ENCODE results near the gene SPATC1L.
"Not testable (repeated sequence)": the region's sequence is repeated elsewhere in the genome, so short reads cannot be mapped to it uniquely, and the experiment has no call there.

The SPATC1L gene

DNA sequence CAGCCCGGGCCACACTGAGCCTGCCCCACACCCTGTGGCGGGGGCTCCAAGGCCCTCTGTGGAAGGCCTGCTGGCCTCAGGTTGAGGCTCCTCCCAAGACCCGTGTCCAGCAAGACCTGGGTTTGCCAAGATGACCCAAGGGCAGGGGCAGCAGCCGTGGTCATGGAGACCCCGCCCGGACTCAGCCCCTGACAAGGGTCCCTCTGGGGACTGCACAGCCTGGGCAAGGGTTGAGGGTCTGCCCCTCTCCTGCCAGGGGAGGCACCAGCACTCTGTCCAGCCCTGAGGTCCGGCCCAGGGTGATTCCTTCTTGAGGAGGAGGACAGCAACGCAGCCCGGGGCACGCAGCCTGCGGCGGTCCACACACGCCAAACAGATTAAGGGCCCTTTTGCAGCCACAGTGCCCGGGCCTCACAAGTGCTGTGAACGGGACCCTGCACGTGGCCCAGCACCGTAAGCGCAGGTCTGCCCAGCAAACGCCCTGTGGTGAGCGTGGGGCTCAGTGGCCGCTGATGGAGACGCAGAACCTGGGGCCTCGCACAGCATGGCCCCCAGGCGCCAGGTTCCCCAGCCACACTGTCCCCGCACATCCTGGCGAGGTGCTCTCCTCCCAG, 3.4 kb downstream of the SPATC1L start:
- Histone ChIP-seq H3K36me3 (ENCODE audit: control insufficient read depth, insufficient read depth, low read length) (no peaks in the 10 kb centered on the region), H3K9ac (ENCODE audit: low read length) (no peak overlapping the region), H3K4me3 (ENCODE audit: low read length) (no peak overlapping the region), H3K4me1 (ENCODE audit: control insufficient read depth, insufficient read depth, low read length) (no peaks in the 10 kb centered on the region), H3K27ac (ENCODE audit: low read depth, low read length) (no peak overlapping the region), H3K27me3 (ENCODE audit: control insufficient read depth, insufficient read depth, low read length) (no peaks in the 10 kb centered on the region)

DNA sequence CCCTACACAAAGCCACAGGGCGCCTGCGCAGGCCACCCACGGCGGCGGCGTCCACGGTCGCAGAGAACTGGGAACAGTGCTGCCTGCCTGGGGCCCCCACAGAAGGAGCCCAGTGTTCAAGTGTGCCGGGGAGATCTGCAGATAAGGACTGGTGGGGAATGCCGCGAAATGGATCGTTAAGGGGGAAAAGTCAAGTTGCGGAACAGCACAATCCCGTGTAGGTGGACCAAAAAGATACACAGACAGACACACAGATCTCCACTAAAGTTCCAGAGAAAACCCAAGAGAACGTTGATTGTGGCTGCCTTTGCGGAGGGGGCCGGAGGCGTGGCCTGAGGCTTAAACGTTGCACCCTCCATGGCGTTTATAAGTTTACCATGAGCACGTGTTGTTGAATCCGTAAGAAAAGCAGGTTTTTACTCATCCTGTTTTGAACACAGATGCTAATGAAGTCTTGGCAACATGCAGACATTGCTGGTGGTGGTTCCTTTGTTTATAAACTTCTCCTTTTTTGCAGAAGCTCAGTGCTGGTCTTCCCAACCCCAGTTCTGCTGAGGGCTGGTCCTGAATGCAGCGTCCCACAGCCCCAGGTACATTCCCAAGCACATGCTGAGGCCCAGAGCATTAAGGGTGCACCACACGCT, 4.1 kb downstream of the SPATC1L start:
- Histone ChIP-seq H3K27me3 (ENCODE audit: control insufficient read depth, insufficient read depth, low read length) (no peaks in the 10 kb centered on the region), H3K9ac (ENCODE audit: low read length) (no peak overlapping the region), H3K4me1 (ENCODE audit: control insufficient read depth, insufficient read depth, low read length) (no peaks in the 10 kb centered on the region), H3K27ac (ENCODE audit: low read depth, low read length) (no peak overlapping the region), H3K36me3 (ENCODE audit: control insufficient read depth, insufficient read depth, low read length) (no peaks in the 10 kb centered on the region), H3K4me3 (ENCODE audit: low read length) (no peak overlapping the region)

DNA sequence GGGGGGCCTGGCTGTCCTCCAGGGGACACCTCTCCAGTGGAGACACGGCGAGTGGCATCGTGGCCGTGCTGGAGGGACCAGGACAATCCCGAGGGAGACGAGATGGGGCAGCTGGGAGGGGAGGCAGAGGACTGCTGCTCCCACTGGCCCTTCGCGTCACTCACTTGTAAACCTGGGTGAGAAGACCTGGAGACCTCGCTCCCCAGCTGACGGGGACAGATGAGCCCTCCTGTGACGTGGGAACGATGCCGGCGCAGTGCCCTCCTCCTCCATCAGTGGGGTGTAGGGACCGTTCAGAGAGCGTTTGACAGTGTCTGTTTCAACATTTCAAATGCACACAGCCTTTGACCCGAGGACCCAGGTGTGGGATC, 4.6 kb downstream of the SPATC1L start:
- H3K36me3 ChIP-seq (ENCODE audit: control insufficient read depth, insufficient read depth, low read length), result no peaks in the 10 kb centered on the region
- no peak overlapping the region for H3K4me3 ChIP-seq (ENCODE audit: low read length)
- no peaks in the 10 kb centered on the region for H3K27me3 ChIP-seq (ENCODE audit: control insufficient read depth, insufficient read depth, low read length)
- H3K9ac ChIP-seq (ENCODE audit: low read length), result no peak overlapping the region
- no peak overlapping the region for H3K27ac ChIP-seq (ENCODE audit: low read depth, low read length)
- H3K4me1 ChIP-seq (ENCODE audit: control insufficient read depth, insufficient read depth, low read length), result no peaks in the 10 kb centered on the region

DNA sequence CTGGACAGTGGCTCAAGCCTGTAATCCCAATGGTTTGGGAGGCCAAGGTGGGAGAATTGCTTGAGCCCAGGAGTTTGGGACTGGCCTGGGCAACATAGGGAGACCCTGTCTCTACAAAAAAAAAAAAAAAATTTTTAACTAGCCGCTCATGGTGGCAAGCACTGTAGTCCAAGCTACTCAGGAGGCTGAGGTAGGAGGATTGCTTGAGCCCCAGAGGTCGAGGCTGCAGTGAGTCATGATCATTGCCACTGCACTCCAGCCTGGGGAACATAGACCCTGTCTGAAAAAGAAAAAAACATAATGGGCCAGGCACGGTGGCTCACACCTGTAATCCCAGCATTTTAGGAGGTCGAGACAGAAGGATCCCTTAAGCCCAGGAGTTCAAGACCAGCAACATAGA, 5.3 kb downstream of the SPATC1L start:
- H3K4me3 ChIP-seq (ENCODE audit: low read length), result no peak overlapping the region

GRCh38 chr21:46176443-46177129, 7.7 kb downstream of the SPATC1L start:
- H3K27ac ChIP-seq (ENCODE audit: low read depth, low read length); H3K9ac ChIP-seq (ENCODE audit: low read length); H3K4me1 ChIP-seq (ENCODE audit: control insufficient read depth, insufficient read depth, low read length); H3K36me3 ChIP-seq (ENCODE audit: control insufficient read depth, insufficient read depth, low read length); H3K4me3 ChIP-seq (ENCODE audit: low read length); H3K27me3 ChIP-seq (ENCODE audit: control insufficient read depth, insufficient read depth, low read length): not testable (repeated sequence)

More for the DNA sequence above, 5.3 kb downstream of the SPATC1L start:
- H3K36me3 ChIP-seq (ENCODE audit: control insufficient read depth, insufficient read depth, low read length), result no peaks in the 10 kb centered on the region
- H3K27ac ChIP-seq (ENCODE audit: low read depth, low read length), result no peak overlapping the region
- no peak overlapping the region for H3K9ac ChIP-seq (ENCODE audit: low read length)
- H3K4me1 ChIP-seq (ENCODE audit: control insufficient read depth, insufficient read depth, low read length), result no peaks in the 10 kb centered on the region
- H3K27me3 ChIP-seq (ENCODE audit: control insufficient read depth, insufficient read depth, low read length), result no peaks in the 10 kb centered on the region

GRCh38 chr21:46173573-46173972, 10.7 kb downstream of the SPATC1L start:
- Histone ChIP-seq H3K4me1 (ENCODE audit: control insufficient read depth, insufficient read depth, low read length) (no peaks in the 10 kb centered on the region), H3K36me3 (ENCODE audit: control insufficient read depth, insufficient read depth, low read length) (no peaks in the 10 kb centered on the region), H3K9ac (ENCODE audit: low read length) (no peak overlapping the region), H3K4me3 (ENCODE audit: low read length) (no peak overlapping the region), H3K27me3 (ENCODE audit: control insufficient read depth, insufficient read depth, low read length) (no peaks in the 10 kb centered on the region), H3K27ac (ENCODE audit: low read depth, low read length) (no peak overlapping the region)

- Histone ChIP-seq H3K9ac (ENCODE audit: low read length) (no peak overlapping the region), H3K27ac (ENCODE audit: low read depth, low read length) (no peak overlapping the region), H3K27me3 (ENCODE audit: control insufficient read depth, insufficient read depth, low read length) (no peaks in the 10 kb centered on the region), H3K4me3 (ENCODE audit: low read length) (no peak overlapping the region), H3K4me1 (ENCODE audit: control insufficient read depth, insufficient read depth, low read length) (no peaks in the 10 kb centered on the region), H3K36me3 (ENCODE audit: control insufficient read depth, insufficient read depth, low read length) (no peaks in the 10 kb centered on the region)
These were observed 11.3 kb downstream of the SPATC1L start for GRCh38 chr21:46172863-46173528.

GRCh38 chr21:46171996-46172862, 12.0 kb downstream of the SPATC1L start:
- no peaks in the 10 kb centered on the region for H3K27me3 ChIP-seq (ENCODE audit: control insufficient read depth, insufficient read depth, low read length)
- no peaks in the 10 kb centered on the region for H3K4me1 ChIP-seq (ENCODE audit: control insufficient read depth, insufficient read depth, low read length)
- no peak overlapping the region for H3K27ac ChIP-seq (ENCODE audit: low read depth, low read length)
- H3K36me3 ChIP-seq (ENCODE audit: control insufficient read depth, insufficient read depth, low read length), result no peaks in the 10 kb centered on the region
- H3K4me3 ChIP-seq (ENCODE audit: low read length), result no peak overlapping the region
- H3K9ac ChIP-seq (ENCODE audit: low read length), result no peak overlapping the region

DNA sequence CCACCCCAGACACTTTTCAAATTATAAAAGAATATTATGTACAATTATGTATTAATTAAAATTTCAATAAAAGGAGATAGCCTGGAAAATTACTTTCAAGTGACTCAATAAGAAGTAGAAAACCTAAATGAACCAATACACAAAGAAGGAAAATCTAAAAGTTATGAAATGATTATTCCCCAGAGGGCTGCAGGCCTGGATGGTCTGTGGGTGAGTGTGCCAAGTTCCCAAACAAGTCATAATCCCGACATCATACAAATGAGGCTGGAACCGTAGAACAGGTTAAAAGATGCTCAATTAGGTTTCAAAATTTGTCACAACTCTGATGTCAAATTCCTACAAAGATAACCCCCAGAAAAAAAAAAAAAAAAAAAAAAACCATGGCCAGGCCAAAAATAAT, 12.7 kb downstream of the SPATC1L start:
- Histone ChIP-seq H3K4me3 (ENCODE audit: low read length) (no peak overlapping the region), H3K4me1 (ENCODE audit: control insufficient read depth, insufficient read depth, low read length) (no peaks in the 10 kb centered on the region), H3K9ac (ENCODE audit: low read length) (no peak overlapping the region), H3K27ac (ENCODE audit: low read depth, low read length) (no peak overlapping the region), H3K27me3 (ENCODE audit: control insufficient read depth, insufficient read depth, low read length) (no peaks in the 10 kb centered on the region), H3K36me3 (ENCODE audit: control insufficient read depth, insufficient read depth, low read length) (no peaks in the 10 kb centered on the region)

DNA sequence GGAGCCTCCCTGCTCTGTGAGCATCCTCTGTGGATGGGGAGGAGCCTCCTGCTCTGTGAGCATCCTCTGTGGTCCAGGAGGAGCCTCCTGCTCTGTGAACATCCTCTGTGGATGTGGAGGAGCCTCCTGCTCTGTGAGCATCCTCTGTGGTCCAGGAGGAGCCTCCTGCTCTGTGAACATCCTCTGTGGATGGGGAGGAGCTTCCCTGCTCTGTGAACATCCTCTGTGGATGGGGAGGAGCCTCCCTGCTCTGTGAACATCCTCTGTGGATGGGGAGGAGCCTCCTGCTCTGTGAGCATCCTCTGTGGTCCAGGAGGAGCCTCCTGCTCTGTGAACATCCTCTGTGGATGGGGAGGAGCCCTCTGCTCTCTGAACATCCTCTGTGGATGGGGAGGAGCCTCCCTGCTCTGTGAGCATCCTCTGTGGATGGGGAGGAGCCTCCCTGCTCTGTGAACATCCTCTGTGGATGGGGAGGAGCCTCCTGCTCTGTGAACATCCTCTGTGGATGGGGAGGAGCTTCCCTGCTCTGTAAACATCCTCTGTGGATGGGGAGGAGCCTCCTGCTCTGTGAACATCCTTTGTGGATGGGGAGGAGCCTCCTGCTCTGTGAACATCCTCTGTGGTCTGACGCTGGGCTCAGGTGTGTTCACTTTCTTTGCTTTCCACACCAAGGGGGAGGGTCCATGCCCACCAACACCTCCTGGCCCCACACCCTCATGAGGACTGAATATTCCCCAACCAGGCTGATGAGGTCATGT, 13.6 kb downstream of the SPATC1L start:
- not testable (repeated sequence) for H3K27me3 ChIP-seq (ENCODE audit: control insufficient read depth, insufficient read depth, low read length); H3K4me1 ChIP-seq (ENCODE audit: control insufficient read depth, insufficient read depth, low read length); H3K9ac ChIP-seq (ENCODE audit: low read length); H3K4me3 ChIP-seq (ENCODE audit: low read length); H3K27ac ChIP-seq (ENCODE audit: low read depth, low read length); H3K36me3 ChIP-seq (ENCODE audit: control insufficient read depth, insufficient read depth, low read length)

GRCh38 chr21:46168659-46169386, 15.4 kb downstream of the SPATC1L start:
- no peak overlapping the region for H3K9ac ChIP-seq (ENCODE audit: low read length)
- H3K36me3 ChIP-seq (ENCODE audit: control insufficient read depth, insufficient read depth, low read length), result no peaks in the 10 kb centered on the region

More at GRCh38 chr21:46168659-46169386, 15.4 kb downstream of the SPATC1L start:
- Histone ChIP-seq H3K27me3 (ENCODE audit: control insufficient read depth, insufficient read depth, low read length) (no peaks in the 10 kb centered on the region), H3K4me1 (ENCODE audit: control insufficient read depth, insufficient read depth, low read length) (no peaks in the 10 kb centered on the region), H3K4me3 (ENCODE audit: low read length) (no peak overlapping the region), H3K27ac (ENCODE audit: low read depth, low read length) (no peak overlapping the region)

Measured in rectal smooth muscle tissue (tissue), 1 donor.